Mucosa of gallbladder (tissue), 1 donor: ENCODE measurements around the gene PRDM16. TPM values are rescaled to one million over a fixed set of nuclear protein-coding genes. Genes with fewer than 3 reads are reported as not detected.

ENCODE experiments used
- DNase-seq: peaks from one replicate; pipeline ENCODE4 v3.0.0-alpha.2; 2020; ENCODE audit warnings: low spot score
- total RNA-seq: library from RNA; stranded (reverse); gene quantifications from one replicate; pipeline ENCODE4 v1.2.1, GENCODE V29; 2021
- donor health status: DM: no; HTN: no; CAD: no.

The PRDM16 gene
- total RNA-seq, 1 donor from 2014 or later = 29.3 TPM

DNA sequence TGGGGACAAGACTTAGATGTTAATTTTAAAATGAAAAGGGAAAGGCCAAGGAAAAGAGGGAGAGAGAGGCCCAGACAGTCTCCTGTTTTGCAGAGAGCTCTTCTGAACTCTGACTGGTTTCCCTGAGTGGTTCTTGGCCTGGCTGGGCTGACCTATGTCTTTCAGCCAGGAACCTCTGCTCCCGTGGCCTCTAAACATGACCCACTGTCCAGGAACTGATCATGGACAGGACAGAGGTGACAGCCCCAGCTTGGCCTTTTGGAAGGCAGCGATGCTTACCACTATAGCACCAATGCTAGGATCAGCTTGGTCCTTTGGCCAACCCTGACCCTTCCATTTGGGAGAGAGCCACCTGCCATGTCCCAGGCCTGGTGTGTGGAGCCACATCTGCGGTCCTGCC lies 55.2 kb downstream of the PRDM16 start:
- no peak for DNase-seq

DNA sequence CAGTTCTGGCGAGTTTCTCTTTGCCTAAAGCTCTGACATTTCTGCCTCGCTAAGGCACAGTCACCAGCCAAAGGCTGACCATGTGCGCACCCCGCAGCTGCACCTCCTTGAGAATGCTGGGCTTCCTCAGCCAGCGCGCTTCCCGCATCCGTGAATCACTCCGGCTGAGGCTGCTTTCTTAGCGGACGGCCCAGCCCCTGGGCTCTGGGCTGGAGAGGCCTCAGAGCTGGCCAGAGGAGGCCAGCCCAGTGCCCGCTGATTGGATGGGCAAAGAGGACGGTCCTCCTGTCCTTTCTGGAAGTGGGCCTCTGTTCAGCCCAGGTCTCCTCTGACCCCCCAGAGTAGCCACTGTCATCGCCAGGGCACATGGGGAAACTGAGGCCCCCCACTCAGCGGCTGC lies 56.1 kb downstream of the PRDM16 start:
- DNase-seq = no peak

DNA sequence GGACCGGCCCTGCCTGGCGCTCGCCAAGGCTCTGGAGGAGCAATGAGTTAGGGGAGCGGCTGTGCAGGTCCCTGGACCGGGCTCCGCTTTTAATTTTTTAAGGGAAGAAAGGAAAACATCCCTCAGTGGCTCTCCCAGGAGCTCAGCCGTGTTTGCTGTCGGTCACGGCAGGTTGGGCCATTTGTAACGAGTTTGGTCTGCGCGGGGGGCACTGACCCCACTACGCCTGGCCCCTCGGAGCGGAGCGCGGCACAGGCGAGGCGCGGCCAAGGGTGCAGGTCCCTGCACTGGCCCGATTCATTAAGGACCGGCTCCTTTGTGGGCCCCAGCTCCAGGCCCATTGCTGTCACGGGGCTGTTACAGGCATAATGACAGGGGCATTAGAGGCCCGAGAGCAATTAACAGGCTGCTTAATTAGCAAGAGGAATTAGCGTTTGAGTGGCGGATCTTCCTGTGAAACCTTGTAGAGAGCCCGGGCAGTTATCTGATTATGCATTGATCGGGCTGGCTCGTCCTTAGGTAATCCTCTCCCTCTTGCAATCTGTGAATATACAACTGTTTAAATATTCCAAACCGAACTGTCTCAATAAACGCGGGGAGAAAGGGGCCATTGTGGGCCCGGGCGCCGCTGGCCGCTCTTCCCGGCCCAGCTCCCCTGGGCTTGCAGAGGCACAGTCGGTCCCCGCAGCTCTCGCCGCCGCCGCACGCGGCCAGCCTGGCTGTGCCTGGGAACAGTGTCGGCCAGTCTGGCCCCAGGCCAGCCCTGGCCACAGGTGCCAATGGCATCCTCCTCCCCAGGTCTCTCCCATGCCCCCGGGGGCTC lies 56.8 kb downstream of the PRDM16 start:
- DNase-seq = no peak

DNA sequence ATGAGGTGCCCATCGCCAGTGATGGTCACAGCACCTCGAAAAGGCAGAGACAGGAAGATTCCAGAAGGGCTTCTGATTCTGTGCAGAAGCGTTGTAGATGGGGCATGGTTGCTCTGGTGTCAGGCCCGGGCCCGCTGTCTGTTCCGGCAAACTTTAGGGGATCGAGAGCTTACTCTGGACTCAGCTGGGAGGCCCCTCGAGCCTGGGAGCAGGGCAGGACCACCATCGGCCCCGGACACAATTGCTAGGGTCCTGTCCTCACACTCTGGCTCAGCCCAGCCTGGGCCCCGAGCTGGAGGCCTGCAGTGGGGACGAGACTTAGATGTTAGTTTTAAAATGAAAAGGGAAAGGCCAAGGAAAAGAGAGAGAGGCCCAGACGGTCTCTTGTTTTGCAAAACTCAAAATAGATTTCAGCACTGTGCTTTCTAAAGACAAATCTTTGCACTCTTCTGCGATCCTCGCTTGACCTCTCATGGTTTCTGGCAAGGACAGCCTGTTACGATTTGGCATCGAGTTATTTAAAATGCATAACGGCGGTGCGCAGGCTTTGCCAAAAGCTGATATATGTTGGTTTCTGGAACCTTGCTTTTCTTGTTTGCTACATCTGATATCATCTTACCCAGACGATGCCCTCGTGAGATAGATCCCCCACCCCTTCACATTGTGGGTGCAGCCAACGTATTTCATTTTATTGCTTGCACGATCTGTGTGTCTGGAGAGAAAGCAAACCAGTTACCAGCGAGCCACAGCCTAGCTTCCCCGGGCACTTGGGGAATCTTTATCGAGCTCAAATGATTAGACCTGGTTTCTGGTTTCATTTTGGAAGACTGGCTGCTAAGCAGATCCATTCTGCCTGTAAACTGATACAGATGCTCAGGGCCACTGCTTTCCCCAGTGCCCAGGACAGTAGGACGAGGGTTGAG lies 58.0 kb downstream of the PRDM16 start:
- DNase-seq = no peak

DNA sequence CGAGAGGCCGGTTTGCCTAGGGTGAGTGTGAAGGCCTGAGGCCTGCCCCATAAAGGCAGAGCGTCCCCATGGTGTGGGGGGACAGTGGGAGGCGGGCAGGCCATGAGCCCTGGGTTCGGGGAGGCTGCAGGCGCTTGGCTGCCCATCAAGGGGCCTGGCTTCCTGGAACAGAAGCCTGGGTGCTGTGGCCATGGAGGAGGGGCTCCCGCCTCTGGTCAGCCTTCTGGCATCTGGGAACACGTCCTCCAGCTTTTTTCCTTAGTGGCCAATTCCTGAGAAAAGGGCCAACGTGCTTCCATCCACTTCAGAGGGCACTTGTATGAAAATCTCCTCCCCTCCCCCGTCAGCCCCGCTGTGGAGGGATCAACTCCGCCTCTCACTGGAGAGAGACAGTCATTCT lies 58.7 kb downstream of the PRDM16 start:
- DNase-seq = no peak

DNA sequence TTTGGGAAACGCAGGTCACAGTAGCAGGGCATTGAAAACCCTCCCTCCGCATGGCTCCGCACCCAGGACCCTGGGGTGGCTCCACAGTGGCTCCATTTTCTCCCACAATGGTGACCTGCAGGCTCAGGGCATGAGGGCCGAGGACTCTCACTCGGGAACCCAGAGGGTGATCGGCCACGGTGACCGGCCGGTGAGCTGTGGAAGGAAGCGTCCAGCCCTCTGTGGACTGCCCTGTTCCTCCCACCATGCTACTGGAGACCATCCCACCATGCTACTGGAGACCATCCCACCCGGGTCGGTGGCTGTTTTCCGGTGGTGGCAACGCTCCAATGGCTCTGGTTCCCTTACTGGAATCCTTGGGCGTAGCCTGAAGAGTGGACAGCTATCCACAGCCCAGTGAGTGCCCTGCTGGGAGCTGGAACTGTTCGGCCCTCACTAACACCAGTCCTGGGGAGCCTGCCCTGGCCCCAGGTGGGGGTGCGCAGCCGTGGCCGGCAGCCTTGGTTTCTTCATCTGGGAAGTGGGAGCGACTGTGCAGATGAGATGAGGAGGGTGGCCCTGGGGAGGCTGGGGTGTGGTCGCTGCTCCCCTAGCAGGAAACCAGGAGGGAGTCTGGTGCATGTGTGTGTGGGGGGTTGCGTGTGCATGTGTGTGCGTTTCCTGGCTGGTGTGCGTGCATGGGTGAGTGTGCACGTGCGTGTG lies 59.6 kb downstream of the PRDM16 start:
- no peak for DNase-seq

DNA sequence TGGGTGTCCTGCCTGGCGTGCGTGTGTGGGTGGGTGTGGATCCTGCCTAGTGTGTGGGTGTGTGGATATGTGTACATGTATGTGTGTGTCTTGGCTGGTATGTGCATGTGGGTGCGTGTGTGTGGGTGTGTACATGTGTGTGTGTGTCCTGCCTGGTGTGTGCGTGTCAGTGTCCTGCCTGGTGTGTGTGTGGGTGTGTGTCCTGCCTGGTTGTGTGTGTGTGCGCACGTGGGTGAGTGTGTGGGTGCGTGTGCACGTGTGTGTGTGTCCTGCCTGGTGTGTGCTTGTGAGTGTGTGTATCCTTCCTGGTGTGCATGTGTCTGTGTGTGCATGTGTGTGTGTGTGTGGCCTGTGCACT lies 60.1 kb downstream of the PRDM16 start:
- DNase-seq = no peak

DNA sequence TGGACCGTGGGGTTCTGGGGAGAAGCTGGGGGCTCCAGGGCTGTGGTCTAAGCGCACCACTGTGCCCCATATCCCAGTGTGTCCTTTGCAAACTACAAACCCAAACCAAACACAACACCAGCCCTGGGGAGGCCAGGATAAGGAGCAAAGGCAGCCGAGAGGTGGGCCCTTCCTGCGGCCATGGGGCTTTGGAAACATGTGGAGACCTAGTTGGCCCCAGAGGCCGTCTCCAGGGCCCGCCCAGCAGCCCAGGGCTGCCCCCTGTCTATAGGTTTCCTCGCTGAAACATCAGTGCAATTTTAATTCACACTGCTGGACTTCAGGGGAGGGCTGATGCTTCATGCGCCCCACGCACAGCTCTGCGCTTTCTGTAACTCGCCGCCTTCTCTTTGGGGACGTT lies 61.3 kb downstream of the PRDM16 start:
- no peak for DNase-seq

DNA sequence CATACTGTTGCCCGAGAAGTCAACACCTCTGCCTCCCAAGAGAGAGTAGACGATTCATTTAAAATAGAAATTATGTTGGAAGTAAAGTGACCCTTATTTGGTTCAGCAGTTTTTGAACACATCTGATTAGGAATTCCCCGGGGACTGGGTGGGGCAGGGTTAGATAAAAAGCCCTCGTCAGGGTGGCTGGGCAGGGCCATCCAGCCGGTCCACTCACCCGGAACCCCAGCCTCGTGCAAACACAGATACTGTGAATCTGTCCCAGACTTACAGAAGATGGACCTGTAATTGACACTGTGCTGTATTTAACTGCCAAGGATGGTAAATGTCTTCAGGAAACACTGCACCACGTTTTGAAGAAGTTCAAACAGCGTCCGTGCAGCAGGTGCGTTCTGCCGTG lies 63.7 kb downstream of the PRDM16 start:
- DNase-seq = no peak

DNA sequence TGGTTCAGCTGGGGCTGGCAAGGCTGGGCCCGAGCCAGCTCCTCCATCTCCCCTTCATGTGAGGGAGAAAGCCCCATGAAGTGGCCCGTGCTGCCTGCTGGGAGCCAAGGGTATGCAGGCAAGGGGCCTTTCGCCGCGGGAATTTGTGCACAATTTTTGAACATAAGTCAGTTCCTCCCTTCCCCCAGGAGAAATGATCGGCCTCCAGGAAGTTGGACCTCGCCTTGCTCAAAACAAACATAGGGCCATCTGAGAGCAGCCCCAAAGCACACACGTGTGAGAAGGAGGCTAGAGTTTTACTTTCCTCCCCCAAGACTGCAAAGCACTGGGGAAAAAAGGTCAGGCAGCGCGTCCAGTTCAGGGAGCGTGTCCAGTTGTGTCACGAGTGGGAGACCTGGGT lies 64.7 kb downstream of the PRDM16 start:
- peak; percentile 44 for DNase-seq

DNA sequence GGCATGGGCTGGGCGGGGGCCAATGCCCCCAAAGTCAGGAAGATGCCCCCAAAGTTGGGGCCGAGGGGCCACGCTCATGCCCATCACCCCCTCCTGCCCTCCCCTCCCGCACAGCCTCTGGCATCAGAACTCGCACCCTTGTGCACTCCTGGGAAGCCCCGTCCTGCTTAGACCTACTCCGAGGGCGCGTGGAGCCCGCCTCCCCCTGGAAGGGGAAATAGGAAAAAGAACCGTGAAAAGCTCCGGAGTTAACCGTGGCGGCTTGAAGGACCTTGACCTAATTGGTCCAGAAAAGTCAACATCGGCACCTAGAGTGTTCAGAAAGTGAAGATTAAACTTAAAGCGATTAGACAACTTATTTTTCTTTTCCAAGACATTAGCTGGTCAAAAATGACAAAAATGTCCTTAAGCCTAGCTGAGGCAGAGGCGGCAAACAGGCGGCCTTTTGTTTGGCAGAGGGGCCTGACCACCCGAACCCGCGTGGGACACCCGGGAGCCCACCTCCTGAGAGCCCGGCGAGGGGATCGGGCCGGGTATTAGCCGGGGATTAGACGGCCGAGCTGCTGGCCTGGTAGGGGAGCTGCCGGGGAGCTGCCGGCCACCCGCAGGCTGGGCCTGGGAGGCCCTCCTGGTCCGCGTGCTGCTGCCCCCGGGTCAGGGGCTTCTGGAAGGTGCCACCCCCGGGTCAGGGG lies 65.5 kb downstream of the PRDM16 start:
- no peak for DNase-seq

DNA sequence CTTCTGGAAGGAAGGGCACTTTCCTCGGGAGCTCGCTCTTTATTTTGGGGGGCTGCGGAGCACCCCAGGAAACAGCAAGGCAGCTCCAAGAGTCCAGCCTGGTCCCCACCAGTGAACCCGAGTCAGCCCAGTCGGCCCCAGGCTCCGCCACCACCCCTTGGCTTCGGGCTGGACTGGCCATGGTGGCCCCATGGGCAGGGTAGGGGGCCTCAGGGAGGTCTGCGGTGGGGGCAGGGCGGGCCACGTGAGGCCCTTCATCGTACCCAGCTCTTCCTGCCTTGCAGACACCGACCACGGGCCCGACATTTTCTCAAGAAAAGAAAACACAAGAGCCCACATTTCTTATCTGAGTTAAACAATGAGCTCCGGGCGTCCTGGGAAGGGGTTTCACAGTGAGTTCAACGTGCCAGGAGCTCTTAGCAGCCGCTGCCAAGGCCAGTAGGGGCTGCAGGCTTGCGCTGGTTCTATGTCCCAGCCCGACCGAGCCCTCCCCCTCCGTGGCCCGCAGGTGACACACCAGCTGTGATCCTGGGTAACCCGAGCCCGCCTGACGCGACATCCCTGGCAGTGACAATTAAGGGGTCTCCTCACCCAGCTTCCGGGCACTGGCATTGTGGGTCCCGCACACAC lies 66.2 kb downstream of the PRDM16 start:
- DNase-seq = no peak

DNA sequence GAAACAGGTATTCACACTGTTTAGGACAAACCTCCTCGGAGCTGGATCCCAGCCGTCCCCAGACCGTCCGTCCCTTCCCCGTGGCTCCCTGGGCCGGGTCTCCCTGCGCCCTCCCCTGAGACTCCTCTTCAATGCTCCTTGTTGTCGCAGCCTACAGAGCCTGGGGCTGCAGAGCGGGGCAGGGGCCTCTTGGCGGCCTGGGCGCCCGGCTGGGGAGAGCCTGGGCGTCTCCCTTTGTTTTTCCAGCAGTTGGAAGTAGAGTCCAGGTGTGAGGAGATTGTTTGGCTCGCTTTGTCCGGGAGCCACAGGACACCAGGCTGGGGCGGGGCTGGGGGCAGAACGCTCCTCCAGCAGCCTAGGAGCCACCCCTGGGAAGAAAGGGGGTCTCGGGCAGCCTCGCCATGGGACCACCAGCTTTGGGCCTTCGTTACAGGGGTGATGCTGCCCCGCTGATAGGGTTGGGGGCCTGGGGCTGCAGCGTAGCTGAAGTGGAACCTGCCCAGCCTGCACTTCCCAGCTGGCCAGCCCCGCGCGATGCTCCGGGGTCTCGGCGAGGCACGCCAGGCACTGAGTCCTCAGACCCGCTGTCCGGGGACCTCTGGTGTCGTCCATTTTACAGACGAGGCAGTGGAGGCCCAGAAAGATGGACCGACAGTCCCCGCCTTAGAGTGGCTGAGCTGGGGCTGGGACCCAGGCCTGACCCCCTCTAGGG lies 66.9 kb downstream of the PRDM16 start:
- no peak for DNase-seq

DNA sequence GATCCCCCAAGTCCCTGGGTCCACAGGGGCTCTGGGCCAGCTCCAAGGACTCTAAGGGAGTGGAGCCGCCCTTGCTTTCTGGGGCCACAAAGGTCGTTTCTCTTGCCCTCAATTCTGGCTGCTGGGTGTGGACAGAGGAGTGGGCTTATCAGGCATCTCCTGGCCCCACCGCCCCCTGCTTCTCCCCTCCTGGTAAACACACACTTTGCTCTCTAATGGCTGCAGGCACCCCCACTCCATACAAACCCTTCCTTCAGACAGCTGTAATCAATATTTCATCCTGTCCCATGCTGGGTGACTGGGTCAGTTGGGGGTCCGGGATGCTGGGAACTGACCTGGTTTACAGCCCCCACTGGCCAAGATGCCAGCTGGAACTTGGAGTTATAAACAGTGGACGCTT lies 67.5 kb downstream of the PRDM16 start:
- no peak for DNase-seq

DNA sequence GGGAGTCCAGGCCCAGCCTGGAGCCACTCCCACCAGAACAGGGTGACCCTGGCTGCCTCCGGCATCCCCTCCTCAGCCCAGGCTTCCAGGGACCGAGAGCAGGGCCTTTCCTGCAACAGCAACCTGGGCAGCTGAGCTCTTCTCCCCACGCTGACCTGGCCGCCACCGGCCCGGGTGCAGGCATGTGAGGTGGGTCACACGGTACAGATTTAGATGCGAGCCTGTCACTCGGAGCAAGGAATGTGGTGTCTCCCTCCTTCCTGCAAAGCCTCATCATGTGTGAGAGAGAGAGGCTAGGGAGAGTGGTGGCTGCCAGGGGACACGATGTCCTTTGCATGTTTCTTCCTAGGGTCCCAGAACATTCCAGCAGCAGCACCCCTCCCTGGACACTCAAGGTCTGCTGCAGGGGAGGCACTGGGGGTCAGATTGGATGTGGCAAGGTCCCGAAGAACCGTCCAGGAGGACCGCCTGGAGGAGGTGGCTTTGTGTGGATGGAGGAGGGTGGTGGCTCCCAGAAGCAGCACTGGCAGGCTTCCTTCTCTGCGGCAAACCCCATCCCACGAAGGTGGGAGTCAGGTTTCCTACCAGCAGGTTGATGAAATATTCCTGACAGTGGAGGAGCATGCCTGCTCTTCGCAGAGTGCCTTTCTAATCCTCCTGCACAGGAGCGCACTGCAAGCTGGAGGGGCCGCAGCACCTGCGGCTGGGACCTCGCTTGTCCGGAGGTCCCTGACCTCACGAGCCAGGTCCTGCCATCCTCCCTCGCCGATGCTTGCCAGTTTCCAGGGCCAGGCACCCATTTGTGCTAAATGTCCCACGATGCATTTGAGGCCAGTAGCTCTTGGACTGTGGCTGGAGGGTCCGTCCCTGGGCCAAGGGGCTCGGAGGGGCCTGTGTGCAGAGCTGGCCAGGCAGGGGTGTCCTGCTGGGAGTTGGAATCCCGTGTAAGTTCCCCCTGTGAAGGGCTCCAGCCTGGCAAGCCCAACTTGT lies 68.4 kb downstream of the PRDM16 start:
- DNase-seq = no peak

DNA sequence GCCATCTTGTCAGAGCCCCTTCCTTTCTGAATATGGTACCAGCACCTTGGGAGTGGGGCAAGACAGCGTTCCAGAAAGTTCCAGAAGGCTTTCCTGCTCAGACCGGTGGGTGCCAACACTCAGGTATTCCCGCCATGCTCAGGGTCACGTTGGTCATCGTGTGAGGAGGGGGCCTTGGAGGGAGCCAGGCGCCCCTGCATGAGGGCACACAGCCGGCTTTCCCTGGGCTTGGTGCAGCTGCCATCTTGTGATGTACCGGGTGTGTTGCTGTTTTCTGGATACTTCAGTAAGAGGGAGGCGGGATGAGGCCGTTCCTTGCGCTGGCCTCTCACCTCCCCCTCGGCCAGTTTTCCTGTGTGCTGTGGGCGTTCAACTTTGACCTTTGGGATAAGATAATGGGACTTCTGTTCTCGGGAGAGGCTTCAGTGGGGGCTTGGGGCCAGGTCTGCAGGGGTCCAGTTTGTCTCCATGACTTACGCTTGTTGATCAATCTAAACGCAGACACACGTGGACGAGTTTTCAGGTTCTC lies 69.7 kb downstream of the PRDM16 start:
- no peak for DNase-seq

DNA sequence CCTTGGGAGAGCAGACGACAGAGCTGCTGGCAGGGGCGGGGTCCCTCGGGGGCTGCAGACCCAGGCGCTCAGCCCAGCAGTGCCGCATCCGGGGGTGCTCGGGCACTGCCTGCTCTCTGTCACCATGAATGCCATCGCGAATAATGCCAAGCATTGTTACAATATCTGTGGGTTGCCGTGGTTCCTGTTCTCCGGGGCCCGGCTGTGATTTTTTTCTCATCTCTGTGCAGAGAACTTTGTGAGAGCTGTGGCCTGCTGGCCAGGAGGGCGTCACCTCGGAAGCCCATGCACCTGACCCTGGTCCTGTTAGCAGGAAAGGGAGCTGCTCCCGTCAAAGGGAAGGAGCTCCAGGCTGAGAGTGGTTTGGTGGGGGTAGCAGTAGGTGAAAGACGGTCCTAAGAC lies 70.4 kb downstream of the PRDM16 start:
- DNase-seq = no peak

DNA sequence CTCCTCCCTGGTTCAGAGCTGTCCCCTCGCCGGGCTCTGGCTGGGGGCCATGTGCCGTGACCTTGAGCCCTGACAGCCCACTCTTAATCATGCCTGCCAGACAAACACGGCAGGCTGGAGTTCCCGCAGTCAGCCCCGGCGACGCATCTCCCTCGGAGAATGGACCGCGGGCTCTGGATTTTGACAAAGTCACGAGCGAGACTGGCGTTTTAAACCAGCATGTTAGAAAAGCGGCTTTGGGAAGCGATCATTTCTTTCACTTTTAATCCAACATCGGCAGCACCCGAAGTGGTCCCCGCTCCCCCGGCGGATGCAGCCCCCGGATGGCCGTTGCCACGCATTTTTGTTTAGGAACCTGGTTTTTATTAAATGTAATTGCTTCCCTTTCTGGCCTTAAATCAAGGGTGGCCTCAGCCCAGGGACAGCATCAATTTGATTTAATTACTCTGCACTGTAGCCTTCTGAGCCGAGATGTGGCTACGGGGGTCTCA lies 70.9 kb downstream of the PRDM16 start:
- DNase-seq = no peak

DNA sequence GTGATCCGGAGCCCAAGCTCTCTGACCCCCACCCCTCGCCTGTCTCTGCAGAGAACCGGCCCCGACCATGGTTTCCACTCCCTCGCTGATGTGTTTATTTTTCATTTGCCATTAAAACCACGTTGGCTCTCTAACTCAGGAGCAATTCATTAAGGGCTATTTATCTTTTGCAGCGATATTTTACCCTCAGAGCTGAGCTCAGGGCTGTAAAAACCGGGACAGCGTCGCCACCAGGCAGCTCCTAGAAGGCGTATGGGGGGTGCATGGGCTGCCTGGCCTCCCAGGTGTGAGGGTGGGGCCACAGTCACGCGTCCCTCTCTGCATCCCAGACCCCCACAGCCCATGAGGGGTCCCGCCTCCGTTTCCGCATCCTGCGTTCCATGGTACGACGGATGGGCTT lies 71.4 kb downstream of the PRDM16 start:
- no peak for DNase-seq
